Lower leg skin (tissue), 4 donors: ENCODE results near the gene DHDDS. TPM values are rescaled to one million over a fixed set of nuclear protein-coding genes. Genes with fewer than 3 reads are reported as not detected.
A peak's percentile ranks its signal among the peaks of the same experiment; 100 is the strongest.

ENCODE experiments used
- DNase-seq, 2 donors: peaks; one replicate each; pipeline ENCODE4 v3.0.0-alpha.2; 2019; ENCODE audit warnings: low spot score in 2 of 2
- H3K4me3 ChIP-seq: fragments of 200-600 bp; sonication (generic); 2 replicates; pipeline ENCODE4 v1.5.1; 2017; ENCODE audit warnings: mild to moderate bottlenecking, low read depth; ENCODE audit not compliant: poor library complexity, severe bottlenecking
- POLR2A ChIP-seq, 2 donors: fragments of 450-650 bp; IDR thresholded peaks; one replicate each; pipeline ENCODE4 v1.6.1; 2016 to 2017; ENCODE audit warnings: antibody characterized with exemption in 2 of 2, mild to moderate bottlenecking in 1 of 2, moderate library complexity in 1 of 2
- WGBS, 2 donors: methylation state at CpG; one replicate each; pipeline ENCODE4 v1.1.5; 2018; 5-methylcytosine and 5-hydroxymethylcytosine counted together
- intact Hi-C: fragments of 100-400 bp; cut with DNase I; formaldehyde crosslinking; loops from one replicate; pipeline ENCODE4 v1.15.0; 2023; ENCODE audit warnings: low total_unique reads
- total RNA-seq, 4 donors: library from RNA; depleted of rRNA; stranded (reverse); fragments of >200 nt; gene quantifications; one replicate each; pipeline ENCODE4 v1.1.0, GENCODE V29; 2016
- TF ChIP-seq, protein P1 (sequence below), 3 donors: fragments of 450-650 bp; IDR thresholded peaks; one replicate each; pipeline ENCODE4 v1.5.1; 2016; ENCODE audit warnings: antibody characterized with exemption in 3 of 3, mild to moderate bottlenecking in 3 of 3, moderate library complexity in 2 of 3

DHDDS gene
- total RNA-seq, 4 donors from 2014 or later = 23.9 to 47.2 (median 39.9) TPM

DNA sequence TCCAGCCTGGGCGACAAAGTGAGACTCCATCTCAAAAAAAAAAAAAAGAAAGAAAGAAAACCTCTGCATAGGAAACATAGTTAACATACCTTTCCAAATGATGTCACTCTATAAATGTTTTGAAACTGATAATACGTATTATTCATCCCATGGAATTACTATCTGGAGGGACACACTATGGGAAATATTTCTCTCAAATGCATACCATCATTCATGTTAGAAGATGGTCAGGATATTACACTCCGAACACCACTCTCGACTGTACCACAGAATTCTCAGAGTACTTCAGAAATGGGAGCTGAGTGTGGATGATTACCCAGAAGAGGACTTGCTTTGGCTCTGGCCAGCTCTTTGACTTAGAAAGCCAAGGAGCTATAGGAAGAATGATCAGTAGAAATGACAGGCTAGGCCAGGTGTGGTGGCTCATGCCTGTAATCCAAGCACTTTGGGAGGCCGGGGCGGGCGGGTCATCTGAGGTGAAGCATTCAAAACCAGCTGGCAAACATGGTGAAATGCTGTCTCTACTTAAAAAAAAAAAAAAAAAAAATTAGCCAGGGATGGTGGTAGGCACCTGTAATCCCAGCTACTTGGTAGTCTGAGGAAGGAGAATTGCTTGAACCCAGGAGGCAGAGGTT lies 26.7 kb upstream of the DHDDS start:
- no peak for DNase-seq
- TF ChIP-seq POLR2A (IDR thresholded peaks at IDR 0.05) = no peak
- TF ChIP-seq, protein P1, sequence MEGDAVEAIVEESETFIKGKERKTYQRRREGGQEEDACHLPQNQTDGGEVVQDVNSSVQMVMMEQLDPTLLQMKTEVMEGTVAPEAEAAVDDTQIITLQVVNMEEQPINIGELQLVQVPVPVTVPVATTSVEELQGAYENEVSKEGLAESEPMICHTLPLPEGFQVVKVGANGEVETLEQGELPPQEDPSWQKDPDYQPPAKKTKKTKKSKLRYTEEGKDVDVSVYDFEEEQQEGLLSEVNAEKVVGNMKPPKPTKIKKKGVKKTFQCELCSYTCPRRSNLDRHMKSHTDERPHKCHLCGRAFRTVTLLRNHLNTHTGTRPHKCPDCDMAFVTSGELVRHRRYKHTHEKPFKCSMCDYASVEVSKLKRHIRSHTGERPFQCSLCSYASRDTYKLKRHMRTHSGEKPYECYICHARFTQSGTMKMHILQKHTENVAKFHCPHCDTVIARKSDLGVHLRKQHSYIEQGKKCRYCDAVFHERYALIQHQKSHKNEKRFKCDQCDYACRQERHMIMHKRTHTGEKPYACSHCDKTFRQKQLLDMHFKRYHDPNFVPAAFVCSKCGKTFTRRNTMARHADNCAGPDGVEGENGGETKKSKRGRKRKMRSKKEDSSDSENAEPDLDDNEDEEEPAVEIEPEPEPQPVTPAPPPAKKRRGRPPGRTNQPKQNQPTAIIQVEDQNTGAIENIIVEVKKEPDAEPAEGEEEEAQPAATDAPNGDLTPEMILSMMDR (IDR thresholded peaks at IDR 0.05) = no peak
- no peak overlapping the region for H3K4me3 ChIP-seq
- intact Hi-C loops = no loop called here
- WGBS, 2 donors = 70 to 76% methylated on average over 7 of the region's 7 CpGs

DNA sequence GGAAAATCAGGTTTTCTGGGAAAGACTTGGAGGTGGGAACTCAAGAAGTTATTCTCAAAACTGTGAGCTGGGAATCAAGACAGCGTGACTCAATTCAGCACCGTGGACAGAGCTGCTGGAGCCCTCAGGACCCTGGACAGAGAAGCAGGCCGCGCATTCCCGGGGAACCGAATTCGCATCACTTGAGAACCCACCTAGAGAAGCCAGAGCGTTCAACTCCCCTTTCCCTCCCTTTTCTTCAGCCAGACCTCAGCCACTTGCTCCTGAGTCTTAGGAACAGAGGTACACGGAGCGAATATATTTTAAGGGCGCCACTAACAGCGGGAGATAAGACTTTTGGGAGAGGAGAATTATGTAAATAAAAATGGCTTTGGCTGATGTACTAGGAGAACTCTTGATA lies 23.5 kb upstream of the DHDDS start:
- intact Hi-C loops = no loop called here
- peak; percentile 58 to 93 for DNase-seq

DNA sequence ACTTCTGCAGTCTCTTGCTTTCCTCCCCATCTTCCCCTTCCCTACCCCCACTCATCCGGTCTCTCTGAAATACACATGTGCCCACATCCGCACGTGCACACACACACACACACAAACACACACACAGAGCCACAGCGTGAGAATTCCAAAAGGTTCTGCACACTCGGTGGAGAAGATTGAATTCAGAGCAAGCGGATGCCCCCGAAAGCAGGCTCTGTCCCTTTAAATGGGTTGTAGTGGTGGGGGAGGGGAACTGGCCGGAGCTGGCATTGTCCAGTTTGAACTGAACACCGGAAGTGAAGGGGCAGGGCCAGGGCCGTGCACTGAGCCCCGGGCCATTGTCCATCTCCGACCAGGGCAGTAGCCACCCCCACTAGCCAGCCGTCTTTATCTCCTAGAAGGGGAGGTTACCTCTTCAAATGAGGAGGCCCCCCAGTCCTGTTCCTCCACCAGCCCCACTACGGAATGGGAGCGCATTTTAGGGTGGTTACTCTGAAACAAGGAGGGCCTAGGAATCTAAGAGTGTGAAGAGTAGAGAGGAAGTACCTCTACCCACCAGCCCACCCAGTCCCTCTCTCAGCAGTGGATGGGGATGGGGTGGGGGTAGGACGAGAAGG lies 22.8 kb upstream of the DHDDS start:
- 4% methylated on average over 16 of the region's 16 CpGs for WGBS, 2 donors
- no peak overlapping the region for H3K4me3 ChIP-seq
- intact Hi-C loops = no loop called here
- DNase-seq = no peak
- no peak for TF ChIP-seq POLR2A (IDR thresholded peaks at IDR 0.05)

More for the DNA sequence above, 23.5 kb upstream of the DHDDS start:
- no peak for TF ChIP-seq POLR2A (IDR thresholded peaks at IDR 0.05)
- TF ChIP-seq, protein P1 (IDR thresholded peaks at IDR 0.05) = no peak
- 1 to 3% methylated on average over 12 of the region's 12 CpGs for WGBS, 2 donors
- H3K4me3 ChIP-seq = no peak overlapping the region

DNA sequence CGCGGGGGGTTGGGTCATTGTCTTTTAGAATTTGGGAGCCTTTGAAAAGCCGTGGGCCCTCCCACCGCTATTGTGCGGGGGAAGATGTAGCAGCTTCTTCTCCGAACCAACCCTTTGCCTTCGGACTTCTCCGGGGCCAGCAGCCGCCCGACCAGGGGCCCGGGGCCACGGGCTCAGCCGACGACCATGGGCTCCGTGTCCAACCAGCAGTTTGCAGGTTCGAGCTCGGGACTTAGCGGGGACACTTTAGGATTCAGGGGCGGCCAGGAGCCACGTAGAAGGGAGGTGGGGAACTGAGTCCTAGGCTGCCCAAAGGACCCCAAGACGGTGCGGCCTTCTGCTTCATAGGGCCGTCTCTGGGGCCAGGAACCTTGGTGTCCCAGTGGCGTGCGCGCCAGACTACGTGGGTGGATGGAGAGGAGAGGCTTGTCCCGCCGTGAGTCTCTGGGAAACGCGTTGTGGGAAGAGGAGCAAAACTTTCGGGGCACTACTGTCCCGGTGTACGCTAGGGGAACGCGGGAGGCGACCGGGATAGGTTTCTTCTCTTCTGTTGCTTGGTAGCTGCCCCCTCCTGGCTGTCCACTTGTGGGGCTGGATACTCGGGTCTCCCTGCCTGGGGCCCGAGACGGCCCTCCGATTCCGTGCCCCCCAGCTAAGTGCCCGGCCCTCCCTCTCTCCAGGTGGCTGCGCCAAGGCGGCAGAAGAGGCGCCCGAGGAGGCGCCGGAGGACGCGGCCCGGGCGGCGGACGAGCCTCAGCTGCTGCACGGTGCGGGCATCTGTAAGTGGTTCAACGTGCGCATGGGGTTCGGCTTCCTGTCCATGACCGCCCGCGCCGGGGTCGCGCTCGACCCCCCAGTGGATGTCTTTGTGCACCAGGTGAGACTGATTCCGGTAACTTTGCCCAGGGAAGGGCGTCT lies 21.2 kb upstream of the DHDDS start, which contains the start of gene LIN28A:
Gene LIN28A (plus strand): TSS at position 112 of the 918 bp plus-strand sequence. CDS start 75 bp downstream, at position 187.
- WGBS, 2 donors = 3 to 4% methylated on average over 46 to 63 of the region's 70 CpGs
- intact Hi-C loops = loop anchor here (10.0 kb wide), 1 partner anchor 86 kb away; no protein-coding TSS in a partner anchor
- H3K4me3 ChIP-seq = no peak within 1 kb of the TSS
- DNase-seq = no peak
- TF ChIP-seq POLR2A (IDR thresholded peaks at IDR 0.05) = no peak
- TF ChIP-seq, protein P1 (IDR thresholded peaks at IDR 0.05) = no peak

DNA sequence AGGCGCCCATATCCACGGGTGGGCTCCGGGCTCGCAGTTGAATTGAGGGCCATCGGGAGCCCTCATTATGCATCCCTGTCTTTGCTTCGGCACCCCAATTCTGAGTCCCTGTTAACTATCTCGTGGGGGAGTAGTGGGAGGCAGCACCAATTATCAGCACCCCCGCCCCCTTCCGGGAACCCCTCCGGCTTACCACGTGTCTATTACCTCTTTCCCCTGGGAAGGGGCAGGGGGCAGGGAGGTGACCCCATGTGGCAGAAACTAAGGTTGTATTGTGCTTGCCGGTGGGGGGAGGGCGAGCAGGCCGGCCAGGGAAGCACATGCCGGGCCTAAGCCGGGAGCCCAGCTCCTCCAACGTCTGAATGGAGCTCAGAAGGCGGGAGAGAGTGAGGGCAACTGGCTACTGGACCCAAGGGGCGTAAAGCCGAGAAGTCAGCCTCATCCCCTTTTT lies 20.5 kb upstream of the DHDDS start:
- no peak for DNase-seq
- TF ChIP-seq POLR2A (IDR thresholded peaks at IDR 0.05) = no peak
- TF ChIP-seq, protein P1 (IDR thresholded peaks at IDR 0.05) = no peak
- no peak overlapping the region for H3K4me3 ChIP-seq
- 5 to 10% methylated on average over 17 to 18 of the region's 20 CpGs for WGBS, 2 donors
- intact Hi-C loops = loop anchor here (10.0 kb wide), 1 partner anchor 87 kb away; no protein-coding TSS in a partner anchor
